Sigmoid colon (tissue), 7 donors: ENCODE results near the gene SMARCA2. TPM values are rescaled to one million over a fixed set of nuclear protein-coding genes. Genes with fewer than 3 reads are reported as not detected.

Source experiments
- DNase-seq: peaks from one replicate; pipeline ENCODE4 v3.0.0-alpha.2; 2019
- H3K27ac ChIP-seq, 4 donors: fragments of 200-600 bp; sonication (generic); one replicate each; pipeline ENCODE4 v1.5.1; 2016 to 2019; ENCODE audit warnings: mild to moderate bottlenecking in 1 of 4
- H3K27me3 ChIP-seq, 3 donors: fragments of 200-600 bp; sonication (generic); one replicate each; pipeline ENCODE4 v1.5.1; 2019; ENCODE audit warnings: mild to moderate bottlenecking in 1 of 3
- H3K36me3 ChIP-seq, 4 donors: fragments of 200-600 bp; sonication (generic); one replicate each; pipeline ENCODE4 v1.5.1; 2016 to 2019
- H3K4me1 ChIP-seq, 4 donors: fragments of 200-600 bp; sonication (generic); one replicate each; pipeline ENCODE4 v1.5.1; 2017 to 2019
- H3K4me3 ChIP-seq, 4 donors: fragments of 200-600 bp; sonication (generic); one replicate each; pipeline ENCODE4 v1.5.1; 2017 to 2019; ENCODE audit warnings: mild to moderate bottlenecking in 2 of 4, moderate library complexity in 1 of 4
- H3K9me3 ChIP-seq, 4 donors: fragments of 200-600 bp in 3 of 4; sonication (generic) in 3 of 4; one replicate each; pipeline versions ENCODE4 v1.5.1 to v1.6.1; 2013 to 2019
- EP300 ChIP-seq, 4 donors: sonication (generic); formaldehyde crosslinking; IDR thresholded peaks; one replicate each; pipeline ENCODE4 v1.6.1; 2017; ENCODE audit warnings: antibody characterized with exemption in 4 of 4
- POLR2A ChIP-seq, 2 donors: fragments of 450-650 bp; IDR thresholded peaks; one replicate each; pipeline ENCODE4 v1.6.1; 2016; ENCODE audit warnings: antibody characterized with exemption in 2 of 2, mild to moderate bottlenecking in 2 of 2, moderate library complexity in 2 of 2
- POLR2AphosphoS5 ChIP-seq, 4 donors: sonication (generic); formaldehyde crosslinking; IDR thresholded peaks; one replicate each; pipeline ENCODE4 v1.6.1; 2017; ENCODE audit warnings: antibody characterized with exemption in 4 of 4
- WGBS, 2 donors: extraction: QIAGEN DNeasy Blood & Tissue Kit; methylation state at CpG; one replicate each; pipeline ENCODE4 v1.1.7; 2013; 5-methylcytosine and 5-hydroxymethylcytosine counted together
- intact Hi-C: fragments of 100-400 bp; cut with DNase I; formaldehyde crosslinking; loops from one replicate; pipeline ENCODE4 v1.15.1; 2023
- polyA plus RNA-seq, 3 donors: library from polyadenylated mRNA; stranded (reverse); fragments of 200-250 nt; gene quantifications; one replicate each; pipeline ENCODE4 v1.2.3, GENCODE V29; 2013
- total RNA-seq, 4 donors: library from RNA; depleted of rRNA; stranded (reverse); fragments of >200 nt; gene quantifications; one replicate each; pipeline ENCODE4 v1.1.0, GENCODE V29; 2016
- TF ChIP-seq, protein P1 (sequence below), 4 experiments: fragments of 450-650 bp in 3 of 4; fragments of 200-600 bp in 1 of 4; IDR thresholded peaks; one replicate each; pipeline ENCODE4 v1.5.1; 2016 to 2019; ENCODE audit warnings: antibody characterized with exemption in 4 of 4, mild to moderate bottlenecking in 3 of 4, moderate library complexity in 2 of 4
- donor health status: healthy with polysubstance abuse.
- donor health status: Bipolar disorder and iron deficiency.
- donor health status: healthy.

SMARCA2 gene
- total and polyA plus RNA-seq, 7 donors, result 32.1 to 209 (median 75.0) TPM

DNA sequence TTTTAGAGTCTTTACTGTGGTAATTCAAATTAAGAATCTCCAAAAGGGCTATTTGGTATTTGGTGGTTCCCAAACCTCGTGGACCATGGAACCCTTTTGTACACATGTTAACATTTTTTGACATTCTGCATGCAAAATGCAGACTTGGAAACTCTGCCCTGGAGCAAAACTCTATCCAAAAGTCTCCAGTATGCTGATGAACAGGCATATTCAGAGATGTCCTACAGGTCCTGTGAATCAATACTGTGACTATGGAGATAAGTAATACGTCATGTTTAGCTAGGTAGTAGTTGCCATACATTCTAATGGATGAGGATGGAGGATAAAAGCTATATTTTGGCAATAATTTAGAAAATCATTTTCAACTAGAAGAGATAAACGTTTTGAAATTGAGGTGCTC lies 218.1 kb downstream of the SMARCA2 start:
- intact Hi-C loops, result loop anchor here (10.0 kb wide), 1 partner anchor 218 kb away; the partner anchor contains the start of gene SMARCA2

DNA sequence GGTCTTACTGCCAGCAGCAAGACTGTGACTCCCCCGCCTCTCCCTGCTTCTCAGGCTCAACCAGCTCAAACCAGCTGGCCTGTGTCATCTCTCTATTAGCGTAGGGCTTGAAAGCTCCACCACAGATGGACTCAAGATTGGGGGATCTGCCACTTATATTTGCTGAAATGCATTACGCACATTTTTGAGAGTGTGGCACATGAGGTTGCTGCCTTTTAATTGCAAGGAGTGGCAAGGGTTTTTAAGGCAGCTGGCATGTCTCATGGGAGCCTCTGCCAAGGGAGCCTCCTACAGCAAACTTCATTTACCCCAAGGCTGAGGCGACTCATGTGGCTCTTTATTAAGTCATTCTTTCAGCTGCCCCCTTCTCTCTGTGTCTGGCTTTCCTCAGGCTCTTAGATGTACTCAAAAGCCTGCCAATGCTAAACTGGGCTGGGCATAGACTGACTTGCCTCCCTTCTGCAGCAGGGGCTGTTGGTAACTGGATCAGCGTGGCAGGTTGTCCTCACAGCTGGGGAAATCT lies 219.3 kb downstream of the SMARCA2 start:
- Histone ChIP-seq H3K27me3 (no peaks in the 10 kb centered on the region), H3K4me3 (no peak overlapping the region), H3K36me3 (no peaks in the 10 kb centered on the region), H3K4me1 (peaks cover 0 to 45% (median 15%) of the 10 kb centered on the region in 4 donors), H3K9me3 (no peaks in the 10 kb centered on the region), H3K27ac (peak overlapping the region in 3 of 4 donors; percentile 6 to 63 (median 50))
- intact Hi-C loops, result loop anchor here (10.0 kb wide), 1 partner anchor 220 kb away; the partner anchor contains the start of gene SMARCA2
- peak; percentile 71 for DNase-seq
- TF ChIP-seq POLR2AphosphoS5 (IDR thresholded peaks at IDR 0.05), result peak in 1 of 4 donors; percentile 56
- no peak for TF ChIP-seq EP300 (IDR thresholded peaks at IDR 0.05)
- TF ChIP-seq, protein P1, sequence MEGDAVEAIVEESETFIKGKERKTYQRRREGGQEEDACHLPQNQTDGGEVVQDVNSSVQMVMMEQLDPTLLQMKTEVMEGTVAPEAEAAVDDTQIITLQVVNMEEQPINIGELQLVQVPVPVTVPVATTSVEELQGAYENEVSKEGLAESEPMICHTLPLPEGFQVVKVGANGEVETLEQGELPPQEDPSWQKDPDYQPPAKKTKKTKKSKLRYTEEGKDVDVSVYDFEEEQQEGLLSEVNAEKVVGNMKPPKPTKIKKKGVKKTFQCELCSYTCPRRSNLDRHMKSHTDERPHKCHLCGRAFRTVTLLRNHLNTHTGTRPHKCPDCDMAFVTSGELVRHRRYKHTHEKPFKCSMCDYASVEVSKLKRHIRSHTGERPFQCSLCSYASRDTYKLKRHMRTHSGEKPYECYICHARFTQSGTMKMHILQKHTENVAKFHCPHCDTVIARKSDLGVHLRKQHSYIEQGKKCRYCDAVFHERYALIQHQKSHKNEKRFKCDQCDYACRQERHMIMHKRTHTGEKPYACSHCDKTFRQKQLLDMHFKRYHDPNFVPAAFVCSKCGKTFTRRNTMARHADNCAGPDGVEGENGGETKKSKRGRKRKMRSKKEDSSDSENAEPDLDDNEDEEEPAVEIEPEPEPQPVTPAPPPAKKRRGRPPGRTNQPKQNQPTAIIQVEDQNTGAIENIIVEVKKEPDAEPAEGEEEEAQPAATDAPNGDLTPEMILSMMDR (IDR thresholded peaks at IDR 0.05), result no peak
- WGBS, 2 donors, result 40 to 71% methylated on average over 5 of the region's 5 CpGs

More for the DNA sequence above, 218.1 kb downstream of the SMARCA2 start:
- no peaks in the 10 kb centered on the region for H3K36me3 ChIP-seq
- H3K9me3 ChIP-seq, result no peaks in the 10 kb centered on the region
- H3K4me3 ChIP-seq, result no peak overlapping the region
- no peak for DNase-seq
- H3K27ac ChIP-seq, result no peak overlapping the region
- TF ChIP-seq POLR2A (IDR thresholded peaks at IDR 0.05), result no peak
- no peak for TF ChIP-seq EP300 (IDR thresholded peaks at IDR 0.05)
- TF ChIP-seq, protein P1 (IDR thresholded peaks at IDR 0.05), result no peak
- TF ChIP-seq POLR2AphosphoS5 (IDR thresholded peaks at IDR 0.05), result no peak
- no peaks in the 10 kb centered on the region for H3K27me3 ChIP-seq
- peaks cover 0 to 45% (median 15%) of the 10 kb centered on the region in 4 donors for H3K4me1 ChIP-seq
- WGBS, 2 donors, result 72 to 79% methylated on average over 3 of the region's 3 CpGs

DNA sequence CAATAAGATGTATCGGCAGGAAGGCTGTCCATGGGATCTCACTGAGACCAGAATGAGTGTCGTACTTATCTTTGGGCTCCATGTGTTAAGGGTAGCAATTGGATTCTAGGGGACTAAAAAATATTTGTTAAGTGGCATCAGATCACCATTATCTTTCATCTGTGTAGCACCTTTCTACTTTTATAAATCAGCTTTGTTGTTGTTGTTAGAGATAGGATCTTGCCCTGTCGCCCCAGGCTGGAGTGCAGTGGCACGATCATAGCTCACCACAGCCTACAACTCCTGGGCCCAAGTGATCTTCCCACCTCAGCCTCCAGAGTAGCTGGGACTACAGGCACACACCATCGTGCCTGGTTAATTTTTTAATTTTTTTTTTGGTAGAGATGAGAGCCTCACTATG lies 220.5 kb downstream of the SMARCA2 start:
- Histone ChIP-seq H3K27ac (no peak overlapping the region), H3K4me3 (no peak overlapping the region), H3K27me3 (no peaks in the 10 kb centered on the region), H3K36me3 (no peaks in the 10 kb centered on the region), H3K9me3 (no peaks in the 10 kb centered on the region), H3K4me1 (peaks cover 0 to 45% (median 15%) of the 10 kb centered on the region in 4 donors)
- intact Hi-C loops, result loop anchor here (10.0 kb wide), 1 partner anchor 221 kb away; the partner anchor contains the start of gene SMARCA2
- 93% methylated on average over 5 of the region's 5 CpGs for WGBS, 2 donors
- no peak for DNase-seq
- TF ChIP-seq EP300 (IDR thresholded peaks at IDR 0.05), result no peak
- TF ChIP-seq, protein P1 (IDR thresholded peaks at IDR 0.05), result no peak

DNA sequence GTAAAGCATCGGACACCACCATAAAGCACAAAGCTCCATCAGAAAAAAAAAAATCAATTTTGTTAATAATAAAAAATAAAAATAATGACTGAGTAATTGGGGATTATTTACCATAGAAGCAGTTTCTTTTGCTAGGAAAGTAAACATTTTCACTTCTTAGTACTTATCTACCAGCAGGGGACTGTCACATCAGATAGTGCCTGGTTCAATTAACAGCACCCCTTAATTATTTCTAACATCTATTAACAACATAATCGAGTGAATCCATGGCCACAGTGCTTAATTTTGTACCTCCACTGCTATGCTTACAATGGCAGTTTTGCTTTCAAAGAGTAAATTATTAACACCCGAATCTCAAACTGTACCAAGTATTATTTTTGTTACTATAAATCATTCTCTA lies 221.7 kb downstream of the SMARCA2 start:
- TF ChIP-seq POLR2A (IDR thresholded peaks at IDR 0.05) (no peak), POLR2AphosphoS5 (IDR thresholded peaks at IDR 0.05) (no peak), EP300 (IDR thresholded peaks at IDR 0.05) (no peak)
- TF ChIP-seq, protein P1 (IDR thresholded peaks at IDR 0.05), result no peak
- Histone ChIP-seq H3K36me3 (no peaks in the 10 kb centered on the region), H3K9me3 (no peaks in the 10 kb centered on the region), H3K27me3 (no peaks in the 10 kb centered on the region), H3K4me1 (peaks cover 1 to 42% (median 20%) of the 10 kb centered on the region in 4 donors), H3K4me3 (no peak overlapping the region), H3K27ac (no peak overlapping the region)
- no peak for DNase-seq
- intact Hi-C loops, result loop anchor here (10.0 kb wide), 1 partner anchor 222 kb away; the partner anchor contains the start of gene SMARCA2
- 83 to 87% methylated on average over 3 of the region's 3 CpGs for WGBS, 2 donors
